ENCODE measurements around the gene AP3B1. TPM values are rescaled to one million over a fixed set of nuclear protein-coding genes. Genes with fewer than 3 reads are reported as not detected.
"Not testable (repeated sequence)": the region's sequence is repeated elsewhere in the genome, so short reads cannot be mapped to it uniquely, and the experiment has no call there.

The AP3B1 gene
- polyA plus RNA-seq, 1 donor: 76.2 TPM

DNA sequence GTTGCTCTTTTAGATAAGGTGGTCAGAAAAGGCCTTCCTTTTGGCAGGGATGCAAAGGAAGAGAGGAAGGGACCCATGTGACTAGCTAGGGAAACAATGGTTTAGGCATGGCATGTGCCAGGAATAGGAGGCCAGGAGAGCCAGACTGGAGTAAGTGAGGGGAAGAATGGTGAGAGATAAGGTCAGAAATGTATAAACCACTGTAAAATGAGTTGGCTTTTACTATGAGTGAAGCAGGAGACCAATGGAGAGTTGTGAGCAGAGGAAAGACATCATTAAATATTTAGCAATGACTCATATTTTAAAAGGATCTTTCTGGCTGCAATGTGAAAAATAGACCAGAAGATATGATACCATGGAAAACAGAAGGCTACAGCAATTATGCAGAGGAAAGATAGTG, 50.9 kb downstream of the AP3B1 start:
- no peak for DNase-seq

DNA sequence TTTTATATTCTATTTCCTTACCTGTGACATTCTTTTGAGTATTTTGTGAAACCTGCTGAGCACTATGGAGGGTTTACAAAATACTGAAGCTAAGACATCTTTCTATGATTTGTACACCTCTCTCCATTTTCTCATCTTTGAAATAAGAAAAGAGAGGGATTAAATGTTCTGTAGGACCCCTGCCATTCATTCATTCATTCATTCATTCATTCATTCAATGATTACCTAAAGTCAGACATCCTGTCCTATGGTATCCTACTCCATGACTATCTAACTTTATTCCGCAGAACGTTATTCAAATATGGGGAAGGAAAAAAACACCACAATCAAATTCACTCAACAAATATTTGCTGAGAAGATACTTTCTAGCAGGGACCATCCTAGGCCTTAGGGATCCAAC, 51.4 kb downstream of the AP3B1 start:
- no peak for DNase-seq

DNA sequence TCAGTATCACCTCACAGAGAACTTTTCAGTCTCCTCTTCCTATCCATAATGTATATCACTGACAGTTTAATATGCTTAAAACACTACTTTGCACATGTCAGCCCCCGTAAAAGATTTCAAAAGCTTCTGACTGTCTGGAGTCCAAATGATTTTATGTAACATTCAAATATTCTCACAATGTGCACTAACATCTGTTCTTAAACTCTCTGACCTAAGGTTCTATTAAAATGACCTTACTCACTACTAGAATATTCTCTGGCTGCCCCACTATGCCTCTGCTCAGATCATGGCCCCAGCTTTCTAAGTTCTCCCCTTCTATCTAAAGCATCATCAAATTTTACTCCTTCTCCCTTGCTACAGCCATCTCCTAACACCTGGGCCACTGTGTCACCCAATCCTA, 52.5 kb downstream of the AP3B1 start:
- no peak for DNase-seq

DNA sequence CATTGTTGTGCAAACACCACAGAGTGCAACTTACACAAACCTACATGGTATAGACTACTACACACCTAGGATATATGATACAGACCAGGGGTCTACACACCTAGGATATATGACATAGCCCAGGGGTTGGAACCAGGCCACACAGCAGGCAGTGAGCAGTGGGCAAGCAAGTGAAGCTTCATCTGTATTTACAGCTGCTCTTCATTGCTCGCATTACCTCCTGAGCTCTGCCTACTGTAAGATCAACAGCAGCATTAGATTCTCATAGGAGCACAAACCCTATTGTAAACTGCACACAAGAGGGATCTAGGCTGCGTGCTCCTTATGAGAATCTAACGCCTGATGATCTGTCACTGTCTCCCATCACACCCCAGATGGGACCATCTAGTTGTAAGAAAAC, 56.6 kb downstream of the AP3B1 start:
- no peak for DNase-seq

DNA sequence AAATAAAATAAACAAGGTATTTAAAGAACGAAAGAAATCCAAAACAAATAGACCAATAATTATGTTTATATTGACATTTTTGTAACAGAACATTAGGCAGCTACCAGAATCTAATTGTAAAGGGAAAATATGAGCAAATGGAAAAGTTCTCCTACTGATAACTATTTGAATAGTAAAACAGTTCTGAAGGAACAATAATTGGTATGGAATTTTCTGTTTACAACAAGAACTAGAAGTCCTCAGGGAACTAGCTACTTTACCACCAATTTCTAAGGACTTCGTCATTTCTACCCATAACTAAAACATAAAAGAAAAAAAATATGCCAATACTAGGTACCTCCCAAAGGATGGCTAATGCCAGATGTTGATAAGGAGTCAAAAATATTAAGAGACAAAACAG, 58.5 kb downstream of the AP3B1 start:
- no peak for DNase-seq

DNA sequence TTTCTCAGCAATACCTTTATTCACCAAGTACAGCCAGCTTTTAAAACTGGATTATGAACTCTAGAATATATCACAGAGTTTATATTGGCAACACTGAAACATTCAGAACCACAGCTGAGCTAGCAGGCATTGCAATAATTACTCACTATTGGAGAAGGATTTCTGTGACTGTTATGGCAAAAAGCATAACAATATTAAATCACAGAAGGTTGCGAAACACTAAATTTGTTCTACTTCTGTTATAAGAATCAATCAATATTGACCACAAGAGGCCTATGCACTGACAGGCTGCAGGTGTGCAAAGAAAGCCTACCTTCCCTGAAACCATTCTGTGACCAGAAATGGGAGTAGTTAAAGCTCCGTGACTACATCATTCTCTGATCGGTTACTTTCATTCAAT, 59.2 kb downstream of the AP3B1 start:
- no peak for DNase-seq

DNA sequence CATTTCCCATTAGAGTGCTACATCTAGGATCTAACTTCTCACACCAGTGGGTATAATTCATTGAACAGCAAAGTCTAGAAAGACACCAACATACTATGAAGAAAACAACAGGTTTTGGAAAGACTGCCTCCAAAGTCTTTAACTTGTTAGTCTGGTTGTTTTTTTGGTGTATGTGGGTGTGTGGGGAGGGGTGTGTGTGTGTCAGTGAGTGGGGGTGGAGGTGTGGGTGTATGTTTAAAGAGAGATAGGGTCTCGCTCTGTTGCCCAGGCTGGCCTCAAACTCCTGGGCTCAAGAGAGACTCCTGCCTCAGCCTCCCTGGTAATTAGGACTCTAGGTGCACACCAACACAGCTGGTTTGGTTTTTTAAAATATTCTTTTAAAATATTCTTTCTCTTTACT, 59.7 kb downstream of the AP3B1 start:
- DNase-seq: no peak

DNA sequence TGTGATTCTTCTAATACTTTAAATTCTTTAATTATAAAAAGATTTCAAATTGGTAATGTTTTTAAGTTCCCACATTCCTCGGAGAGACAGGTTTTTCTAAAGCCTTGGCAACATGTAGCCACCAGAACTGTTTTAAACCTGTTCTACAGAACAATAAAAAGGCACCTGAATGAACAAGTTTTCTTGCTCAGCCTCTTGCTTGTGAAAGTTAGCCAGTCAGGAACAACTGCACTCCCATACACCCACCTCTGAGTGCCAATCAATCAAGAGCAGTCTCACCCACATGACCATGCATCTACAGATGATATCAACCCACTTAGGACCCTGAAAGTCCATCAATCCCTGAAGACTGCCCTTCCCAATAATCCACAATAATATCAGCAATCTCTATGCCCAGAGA, 62.3 kb downstream of the AP3B1 start:
- no peak for DNase-seq

DNA sequence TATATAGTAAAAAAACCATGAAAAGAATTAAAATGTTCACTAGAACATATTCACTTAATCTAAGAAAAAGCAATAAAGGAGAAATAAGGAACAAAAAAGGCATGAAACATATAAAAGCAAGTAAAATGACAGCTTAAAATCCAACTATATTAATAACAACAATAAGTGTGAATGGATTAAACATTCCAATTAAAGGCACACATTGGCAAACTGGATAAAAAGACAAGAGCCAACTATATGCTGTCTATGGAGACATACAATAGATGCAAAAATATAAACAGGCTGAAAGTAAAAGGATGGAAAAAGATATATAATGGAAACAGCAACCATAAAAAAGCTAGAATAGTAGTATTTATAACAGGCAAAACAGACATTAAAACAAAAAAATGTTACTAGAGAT, 70.1 kb downstream of the AP3B1 start:
- no peak for DNase-seq

DNA sequence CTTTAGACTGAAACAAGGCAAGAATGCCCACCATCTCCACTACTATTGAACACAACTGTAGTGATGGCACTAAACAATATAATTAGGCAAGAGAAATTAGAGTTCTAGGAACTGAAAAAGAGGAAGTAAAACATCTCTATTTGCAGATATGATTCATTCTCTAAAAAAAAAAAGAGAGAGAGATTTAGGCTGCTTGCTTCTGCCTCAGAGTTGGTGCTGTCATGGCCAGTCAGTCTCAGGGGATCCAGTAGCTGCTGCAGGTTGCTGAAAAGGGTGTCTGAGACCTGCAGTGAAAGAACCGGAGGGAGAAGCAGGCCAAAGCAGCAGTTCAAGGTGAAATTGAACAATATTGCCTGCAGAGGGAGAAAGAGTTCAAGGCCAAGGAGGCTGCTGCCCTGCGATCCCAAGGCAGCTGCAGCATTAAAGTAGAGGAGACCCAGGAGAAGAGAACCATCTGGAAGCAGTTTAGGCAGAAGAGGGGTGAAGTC, 72.5 kb downstream of the AP3B1 start:
- no peak for DNase-seq

DNA sequence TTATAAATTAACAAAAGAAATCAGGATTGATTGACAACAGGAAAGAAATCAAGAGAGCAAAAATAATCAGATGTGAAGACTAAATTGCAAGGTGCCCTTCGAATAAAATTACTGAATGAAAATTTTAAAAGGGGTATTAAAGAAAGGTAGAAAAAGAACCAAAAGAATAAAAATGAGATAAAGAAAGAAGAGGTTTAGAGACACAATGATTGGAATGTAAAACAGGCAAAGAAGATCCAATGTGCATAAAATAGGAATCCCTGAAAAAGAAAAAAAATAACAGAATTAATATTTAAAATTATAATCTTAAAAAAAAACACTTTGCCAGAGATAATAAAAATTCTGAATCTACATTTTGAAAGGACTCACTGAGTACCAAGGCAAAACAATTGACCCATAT, 73.0 kb downstream of the AP3B1 start:
- no peak for DNase-seq

DNA sequence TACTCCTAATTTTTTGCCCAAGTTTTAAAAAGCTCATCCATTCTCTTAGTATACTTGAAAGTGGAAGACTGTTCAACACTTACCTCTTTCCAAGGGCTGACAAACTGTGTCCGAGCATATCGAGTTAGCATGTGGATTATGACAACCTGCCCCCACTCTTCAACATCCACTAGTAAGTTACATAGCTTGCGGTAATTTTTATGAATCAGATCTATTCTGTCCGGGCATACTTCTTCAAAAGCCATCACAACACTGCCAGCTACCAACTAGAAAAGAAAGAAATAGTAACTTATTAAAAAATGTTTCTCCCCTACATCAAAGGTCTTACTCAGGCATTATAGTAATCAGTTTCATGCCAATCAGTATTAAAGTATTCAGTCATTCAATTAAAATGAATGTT, 78.5 kb downstream of the AP3B1 start:
- DNase-seq: no peak

DNA sequence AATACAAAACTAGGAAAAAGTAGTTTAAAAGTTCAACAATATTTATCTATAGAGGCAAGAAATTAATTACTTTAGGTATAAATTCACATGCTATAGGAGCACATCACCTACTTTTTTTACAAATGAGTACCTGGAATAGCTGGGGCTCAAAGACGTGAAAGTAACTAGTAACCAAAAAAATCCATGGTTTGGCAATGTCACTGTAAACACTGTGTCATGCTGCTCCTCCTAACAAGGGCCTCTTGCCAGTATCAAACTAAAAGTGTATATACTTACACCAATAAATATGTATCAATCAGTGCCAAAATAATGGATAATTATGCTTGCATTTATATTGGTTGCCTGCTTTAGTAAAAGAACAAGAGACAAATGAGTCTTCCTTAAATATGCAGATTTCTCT, 78.9 kb downstream of the AP3B1 start:
- DNase-seq: no peak

DNA sequence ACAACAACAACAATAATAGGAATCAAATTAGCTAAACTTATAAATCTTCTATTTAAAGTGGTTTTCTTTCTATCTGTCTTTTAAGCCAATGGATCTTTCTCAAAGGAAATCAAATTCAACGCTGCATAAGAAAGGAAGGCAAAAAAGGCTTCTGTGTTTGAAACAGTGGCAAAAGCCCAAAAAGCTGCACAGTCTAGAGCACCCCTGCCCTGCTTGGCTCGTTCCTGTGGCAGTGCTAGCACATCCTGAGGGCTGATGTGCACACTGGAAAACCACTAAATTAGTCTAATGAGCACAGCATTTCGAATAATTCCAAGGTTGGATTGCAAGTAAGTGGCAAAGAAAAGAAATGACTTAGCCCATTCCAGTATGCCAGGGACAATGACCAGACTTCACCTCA, 80.7 kb downstream of the AP3B1 start:
- no peak for DNase-seq

DNA sequence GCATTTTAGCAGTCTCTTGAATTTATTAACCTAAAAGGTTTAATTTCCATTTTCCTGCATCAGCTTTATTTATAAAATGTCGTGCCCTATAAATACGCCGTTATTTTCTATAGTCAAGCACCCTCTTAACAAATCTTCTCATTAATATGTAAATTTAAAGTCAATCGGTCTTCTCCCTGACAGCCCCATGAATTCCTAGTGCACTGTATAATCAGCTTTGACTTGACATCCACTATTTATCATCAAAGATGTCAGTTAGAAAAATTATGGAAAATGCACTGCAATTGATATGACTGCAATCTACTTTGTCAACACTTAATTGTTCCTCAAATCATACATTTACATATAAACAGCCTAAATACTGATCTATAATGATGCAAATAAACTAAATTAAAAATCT, 83.4 kb downstream of the AP3B1 start:
- DNase-seq: no peak

DNA sequence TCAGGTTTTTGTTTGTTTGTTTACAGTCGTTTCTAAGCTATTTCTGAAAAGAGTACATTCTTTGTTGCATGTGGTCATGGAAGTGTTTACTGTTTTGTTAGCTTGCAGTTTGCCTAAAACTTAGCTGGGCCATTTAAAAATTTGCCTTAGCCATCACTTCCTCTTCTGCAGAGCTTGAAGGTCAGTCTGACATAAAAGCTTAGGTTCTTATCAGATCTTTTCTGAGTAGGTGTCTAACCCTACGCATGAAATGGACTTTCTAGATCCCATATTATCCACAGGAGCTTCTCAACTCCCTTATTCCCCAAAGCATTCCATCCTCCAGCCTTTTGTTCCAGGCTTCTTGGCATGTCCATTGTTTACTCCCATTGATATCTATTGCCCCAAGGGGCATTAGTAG, 90.3 kb downstream of the AP3B1 start:
- DNase-seq: no peak

DNA sequence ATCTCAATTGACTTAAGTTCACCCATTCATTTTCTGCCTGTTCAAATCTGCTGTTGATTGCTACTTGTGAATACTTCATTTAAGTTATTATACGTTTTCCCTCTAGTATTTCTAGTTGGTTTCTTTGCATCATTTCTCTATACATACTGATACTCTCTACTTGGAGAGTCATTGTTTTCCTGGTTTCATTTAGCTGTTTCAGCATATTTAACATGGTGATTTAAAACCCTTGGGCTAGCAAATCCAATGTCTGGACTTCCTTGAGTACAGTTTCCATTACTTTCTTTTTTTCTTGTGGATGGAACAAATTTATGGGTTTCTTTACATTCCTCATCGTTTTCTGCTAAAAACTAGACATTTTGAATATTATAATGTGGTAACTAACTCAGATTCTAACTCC, 90.7 kb downstream of the AP3B1 start:
- no peak for DNase-seq

DNA sequence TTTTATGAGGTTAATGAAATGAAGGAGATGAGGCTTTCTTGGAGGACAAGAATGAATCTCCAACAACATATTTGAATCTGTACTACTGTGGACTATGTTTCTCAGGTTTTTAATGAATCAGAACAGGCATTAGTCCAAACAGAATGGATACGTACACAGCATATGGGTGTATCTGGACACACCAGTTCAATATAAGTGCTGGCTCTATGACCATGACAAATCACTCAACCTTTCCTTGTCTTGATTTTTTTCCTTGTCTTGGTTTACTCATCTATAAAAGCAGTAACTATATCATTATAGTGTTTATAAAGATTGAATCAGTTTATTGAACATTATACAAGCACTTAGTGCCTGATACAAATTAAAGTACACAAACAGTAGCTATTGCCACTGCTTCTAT, 104.1 kb downstream of the AP3B1 start:
- no peak for DNase-seq

DNA sequence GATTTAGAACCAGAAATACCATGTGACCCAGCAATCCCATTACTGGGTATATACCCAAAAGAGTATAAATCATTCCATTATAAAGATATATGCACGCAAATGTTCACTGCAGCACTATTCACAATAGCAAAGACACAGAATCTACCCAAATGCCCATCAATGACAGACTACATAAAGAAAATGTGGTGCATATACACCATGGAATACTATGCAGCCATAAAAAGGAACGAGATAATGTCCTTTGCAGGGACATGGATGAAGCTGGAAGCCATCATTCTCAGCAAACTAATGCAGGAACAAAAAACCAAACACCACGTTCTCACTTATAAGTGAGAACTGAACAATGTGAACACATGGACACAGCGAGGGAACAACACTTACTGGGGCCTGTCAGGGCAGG, 105.8 kb downstream of the AP3B1 start:
- DNase-seq: not testable (repeated sequence)

DNA sequence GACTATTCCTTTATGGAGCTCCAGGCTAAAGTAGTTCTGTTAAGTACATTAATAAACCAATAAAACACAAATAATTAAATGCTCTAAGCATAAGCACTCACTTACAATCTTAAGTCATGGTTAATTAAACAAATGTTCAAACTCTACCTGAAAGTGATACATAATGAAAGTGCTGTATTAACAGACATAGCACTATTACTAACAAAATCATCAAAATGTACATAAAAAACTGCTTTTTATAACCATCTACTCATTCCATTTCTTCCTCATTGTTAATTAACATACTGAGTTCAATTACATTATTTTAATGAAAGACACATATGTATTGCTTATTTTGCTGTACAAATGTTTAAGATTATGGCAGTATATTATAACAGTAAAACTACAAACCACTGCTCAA, 107.3 kb downstream of the AP3B1 start:
- no peak for DNase-seq

DNA sequence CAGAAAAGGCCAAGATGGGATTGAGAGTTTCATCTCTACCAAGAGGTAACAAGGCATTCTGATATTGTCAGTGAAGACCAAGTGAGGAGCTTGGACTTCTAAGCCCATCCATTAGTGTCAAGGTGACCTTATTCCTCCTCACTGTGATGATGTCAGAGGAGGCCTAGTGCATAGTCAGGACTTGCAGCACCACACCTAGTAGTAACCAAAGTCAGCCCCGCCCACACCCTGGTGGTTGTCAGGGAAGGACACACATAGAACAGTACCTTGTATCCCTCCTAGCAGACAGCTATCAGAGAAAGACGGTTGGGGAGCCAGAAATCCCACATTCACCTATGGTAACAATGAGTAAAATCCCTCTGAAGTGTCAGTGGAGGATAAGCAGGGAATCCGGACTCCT, 111.7 kb downstream of the AP3B1 start:
- no peak for DNase-seq

DNA sequence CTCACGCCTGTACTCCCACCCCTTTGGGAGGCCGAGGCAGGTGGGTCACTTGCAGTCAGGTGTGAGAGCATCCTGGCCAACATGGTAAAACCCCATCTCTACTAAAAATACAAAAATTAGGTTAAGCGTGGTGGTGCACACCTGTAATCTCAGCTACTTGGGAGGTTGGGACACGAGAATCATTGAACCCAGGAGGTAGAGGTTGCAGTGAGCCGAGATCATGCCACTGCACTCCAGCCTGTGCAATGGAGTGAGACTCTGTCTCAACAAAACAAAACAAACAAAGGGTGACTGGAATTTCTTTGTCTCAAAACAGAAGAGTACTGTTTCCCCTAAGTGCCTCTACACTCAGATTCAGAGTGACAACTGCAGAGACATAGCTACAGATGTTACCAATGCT, 116.1 kb downstream of the AP3B1 start:
- DNase-seq: no peak

DNA sequence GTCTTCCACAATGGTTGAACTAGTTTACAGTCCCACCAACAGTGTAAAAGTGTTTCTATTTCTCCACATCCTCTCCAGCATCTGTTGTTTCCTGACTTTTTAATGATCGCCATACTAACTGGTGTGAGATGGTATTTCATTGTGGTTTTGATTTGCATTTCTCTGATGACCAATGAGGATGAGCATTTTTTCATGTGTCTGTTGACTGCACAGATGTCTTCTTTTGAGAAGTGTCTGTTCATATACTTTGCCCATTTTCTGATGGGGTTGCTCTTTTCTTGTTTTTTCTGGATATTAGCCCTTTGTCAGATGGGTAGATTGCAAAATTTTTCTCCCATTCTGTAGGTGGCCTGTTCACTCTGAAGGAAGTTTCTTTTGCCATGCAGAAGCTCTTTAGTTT, 124.2 kb downstream of the AP3B1 start:
- DNase-seq: not testable (repeated sequence)

DNA sequence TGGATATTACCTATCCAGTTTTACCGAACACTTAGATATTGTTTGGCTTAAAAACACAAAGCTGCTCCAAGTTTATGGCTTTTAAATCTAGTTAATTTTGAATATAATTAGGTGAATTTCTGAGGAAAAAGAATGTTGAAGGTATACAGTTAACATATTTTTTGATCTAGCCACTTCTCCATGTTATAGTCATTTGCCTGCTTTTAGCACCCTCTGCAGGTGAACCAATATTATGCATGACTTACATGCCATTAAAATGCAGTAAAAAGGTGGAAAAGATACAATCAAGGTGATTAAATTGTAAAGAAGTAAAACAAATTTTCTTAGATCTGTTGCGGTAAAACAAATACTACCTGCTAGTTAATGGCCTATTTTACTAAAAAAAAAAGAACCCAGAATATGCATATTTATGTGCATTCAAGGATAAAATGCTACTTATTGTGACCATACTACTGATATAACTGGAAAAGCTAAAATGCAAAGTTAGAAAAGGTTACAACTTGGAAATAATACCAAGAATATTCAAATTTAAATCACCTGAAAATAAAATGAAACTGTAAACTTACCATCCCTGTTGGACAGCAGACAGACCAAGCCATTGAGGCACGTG, 132.1 kb downstream of the AP3B1 start:
- DNase-seq: peak; percentile 28

DNA sequence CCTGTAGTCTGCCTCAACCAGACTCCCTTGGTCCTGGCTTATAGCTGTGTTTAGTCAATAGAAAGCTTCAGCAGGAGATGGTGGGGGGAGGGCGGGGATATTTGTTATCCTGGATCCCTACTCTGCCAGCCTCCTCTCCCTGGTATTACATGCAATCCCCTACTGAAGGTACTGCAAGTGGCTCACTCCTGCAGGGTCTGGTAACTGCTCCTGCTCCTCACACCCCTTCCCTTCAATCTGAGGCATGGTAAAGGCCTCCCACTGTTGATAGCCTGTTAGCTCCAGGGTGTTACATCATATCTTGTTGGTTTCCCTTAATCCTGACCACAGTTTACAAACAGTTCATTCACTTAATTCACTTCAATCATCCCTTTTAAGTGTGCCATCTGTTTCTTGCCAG, 137.5 kb downstream of the AP3B1 start:
- no peak for DNase-seq
